HEK293T (cell line): Measurements from ENCODE around the gene CAVIN4.
A peak's percentile ranks its signal among the peaks of the same experiment; 100 is the strongest.

Experiments used
- CTCF ChIA-PET: fragments of 350-600 bp; formaldehyde crosslinking; extraction: SDS; loops from one replicate; lab custom pipeline; 2021; ENCODE audit warnings: antibody characterized with exemption, inconsistent platforms; lab: Yijun Ruan, JAX
- POLR2A ChIA-PET: fragments of 350-600 bp; formaldehyde crosslinking; extraction: SDS; loops from one replicate; lab custom pipeline; 2020; ENCODE audit warnings: antibody characterized with exemption, inconsistent platforms; lab: Yijun Ruan, JAX
- DNase-seq: peaks from one replicate; pipeline ENCODE4 v3.0.0; 2012; ENCODE audit warnings: mixed read lengths; ENCODE audit errors: extremely low spot score
- ARNT ChIP-seq: fragments of 450-650 bp; IDR thresholded peaks from 2 replicates; pipeline ENCODE4 v1.6.1; 2017; ENCODE audit warnings: mild to moderate bottlenecking
- BHLHE40 ChIP-seq: fragments of 450-650 bp; IDR thresholded peaks from 2 replicates; pipeline ENCODE4 v1.6.1; 2016; ENCODE audit warnings: mild to moderate bottlenecking, moderate library complexity, borderline replicate concordance
- CTBP1 ChIP-seq: fragments of 450-650 bp; IDR thresholded peaks from 2 replicates; pipeline ENCODE4 v1.6.1; 2016; ENCODE audit warnings: borderline replicate concordance
- ELF4 ChIP-seq: fragments of 450-650 bp; IDR thresholded peaks from 2 replicates; pipeline ENCODE4 v1.6.1; 2017; ENCODE audit warnings: antibody characterized with exemption
- FOXA1 ChIP-seq: fragments of 450-650 bp; IDR thresholded peaks from 2 replicates; pipeline ENCODE4 v1.6.1; 2016; ENCODE audit warnings: mild to moderate bottlenecking
- FOXK2 ChIP-seq: fragments of 450-650 bp; IDR thresholded peaks from 2 replicates; pipeline ENCODE4 v1.6.1; 2016; ENCODE audit warnings: mild to moderate bottlenecking
- FOXM1 ChIP-seq: fragments of 450-650 bp; IDR thresholded peaks from 2 replicates; pipeline ENCODE4 v1.6.1; 2017; ENCODE audit warnings: mild to moderate bottlenecking, borderline replicate concordance
- HDGF ChIP-seq: fragments of 450-650 bp; IDR thresholded peaks from 2 replicates; pipeline ENCODE4 v1.6.1; 2017; ENCODE audit warnings: antibody characterized with exemption, borderline replicate concordance
- L3MBTL2 ChIP-seq: fragments of 450-650 bp; conservative IDR thresholded peaks from 2 replicates; pipeline ENCODE4 v1.6.1; 2016; ENCODE audit warnings: mild to moderate bottlenecking
- LEF1 ChIP-seq: fragments of 450-650 bp; IDR thresholded peaks from 2 replicates; pipeline ENCODE4 v1.6.1; 2017; ENCODE audit warnings: mild to moderate bottlenecking, borderline replicate concordance
- NFRKB ChIP-seq: fragments of 450-650 bp; IDR thresholded peaks from 2 replicates; pipeline ENCODE4 v1.6.1; 2016; ENCODE audit warnings: mild to moderate bottlenecking, moderate library complexity
- PKNOX1 ChIP-seq: fragments of 450-650 bp; IDR thresholded peaks from 2 replicates; pipeline ENCODE4 v1.6.1; 2016
- SP1 ChIP-seq: fragments of 450-650 bp; IDR thresholded peaks from 2 replicates; pipeline ENCODE4 v1.6.1; 2017
- SUZ12 ChIP-seq: fragments of 450-650 bp; IDR thresholded peaks from 2 replicates; pipeline ENCODE4 v1.6.1; 2016; ENCODE audit warnings: mild to moderate bottlenecking
- TARDBP ChIP-seq: fragments of 450-650 bp; IDR thresholded peaks from 2 replicates; pipeline ENCODE4 v1.6.1; 2016
- ZNF384 ChIP-seq: fragments of 450-650 bp; IDR thresholded peaks from 2 replicates; pipeline ENCODE4 v1.6.1; 2016

Gene CAVIN4

GRCh38 chr9:100598641-100599145 is 20.8 kb downstream of the CAVIN4 start:
- ChIA-PET CTCF (no interaction called here), POLR2A (no interaction called here)
- TF ChIP-seq LEF1 (no peak), CTBP1 (no peak), ZNF384 (no peak), FOXK2 (no peak), TARDBP (no peak), L3MBTL2 (0 out of 2 replicates have a peak, but pooled peaks have one; percentile 51)
- peak; percentile 85 for DNase-seq

DNA sequence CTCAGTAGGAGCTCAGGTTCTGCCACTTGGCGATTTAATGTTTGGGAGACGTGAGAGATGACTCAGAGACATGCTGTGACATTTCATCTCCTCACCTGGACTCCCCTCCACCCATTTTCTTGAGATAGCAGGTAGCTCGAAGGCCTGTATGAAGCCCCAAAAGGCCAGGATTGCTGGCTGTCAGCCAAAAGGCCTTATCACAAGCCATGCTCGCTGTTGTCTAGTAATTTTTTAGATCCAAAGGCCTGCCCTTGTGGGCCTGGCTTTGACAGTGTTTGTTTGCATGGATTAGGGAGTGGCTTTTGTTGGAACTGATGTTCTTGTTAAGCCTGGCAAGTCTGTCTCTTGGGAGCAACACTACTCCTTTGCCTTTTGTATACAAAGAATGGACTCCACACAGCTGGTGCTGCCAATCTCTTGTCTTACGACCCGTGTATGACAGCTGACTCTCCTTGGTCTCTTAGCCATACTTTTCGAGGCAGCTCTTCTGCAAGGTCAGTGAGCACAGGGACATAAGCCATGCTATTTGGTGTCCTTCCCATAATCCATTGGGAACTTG is 22.7 kb downstream of the CAVIN4 start:
- ChIA-PET CTCF (interaction anchor here (0.7 to 1.9 kb wide), 3 partner anchors 10 to 711 kb away, joined by 3 to 19 read pairs (median 4); no protein-coding TSS in a partner anchor), POLR2A (no interaction called here)
- no peak for TF ChIP-seq LEF1
- TF ChIP-seq NFRKB: no peak
- no peak for TF ChIP-seq ARNT
- no peak for DNase-seq

DNA sequence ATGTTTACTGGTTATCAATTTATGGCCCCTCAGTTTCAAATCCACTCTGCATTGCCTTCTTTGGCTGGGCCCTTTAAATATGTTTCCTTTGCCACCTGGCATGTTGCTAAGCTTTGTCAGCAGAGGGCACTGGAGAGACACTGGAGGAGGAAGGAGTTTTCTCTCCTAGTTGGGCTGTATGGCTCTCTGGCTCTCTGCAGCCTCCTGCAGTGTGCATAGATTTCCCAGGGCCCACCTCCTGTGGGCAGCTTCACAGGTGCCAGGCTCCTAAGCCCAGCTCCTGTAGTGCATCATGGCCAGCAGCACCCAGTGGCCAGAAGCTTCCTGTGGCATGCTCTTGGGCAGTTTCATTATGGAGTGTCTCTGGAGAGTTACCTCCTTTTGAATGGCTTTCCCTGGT is 23.3 kb downstream of the CAVIN4 start:
- ChIA-PET CTCF (interaction anchor here (0.7 to 1.9 kb wide), 6 partner anchors 9 to 710 kb away, joined by 3 to 19 read pairs (median 4); no protein-coding TSS in a partner anchor), POLR2A (no interaction called here)
- TF ChIP-seq HDGF (no peak), PKNOX1 (no peak), L3MBTL2 (no peak), CTBP1 (no peak)
- DNase-seq: peak; percentile 64

DNA sequence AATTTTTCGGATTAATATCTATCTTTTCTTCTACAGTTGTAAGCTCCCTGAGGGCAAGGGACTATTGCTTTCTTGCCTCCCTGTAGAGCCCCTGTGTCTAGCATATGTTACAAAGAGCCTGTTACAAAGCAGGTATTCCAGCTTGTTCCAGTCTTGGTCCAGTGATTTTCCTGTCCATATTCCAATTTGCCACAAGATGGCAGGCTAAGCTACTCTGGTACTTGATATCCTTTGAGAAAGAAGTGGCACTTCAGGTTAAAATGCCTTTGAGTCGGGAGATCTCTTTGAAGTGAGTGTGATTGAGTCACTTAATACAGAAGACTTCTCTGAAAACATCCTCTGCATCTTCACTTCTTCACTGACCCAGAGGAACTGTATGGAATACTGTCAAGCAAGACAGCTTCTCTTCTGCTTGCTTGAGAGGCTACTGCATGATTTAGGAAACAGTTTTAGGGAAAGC is 24.5 kb downstream of the CAVIN4 start:
- CTCF ChIA-PET: interaction anchor here (0.6 to 1.9 kb wide), 11 partner anchors 8 to 1111 kb away, joined by 3 to 19 read pairs (median 4); no protein-coding TSS in a partner anchor
- POLR2A ChIA-PET: no interaction called here
- DNase-seq: peak; percentile 56
- TF ChIP-seq FOXK2 (no peak), LEF1 (no peak), PKNOX1 (no peak), FOXM1 (no peak), ELF4 (no peak), BHLHE40 (no peak), TARDBP (no peak), CTBP1 (no peak), HDGF (no peak), NFRKB (no peak), ZNF384 (no peak), FOXA1 (no peak), ARNT (no peak), L3MBTL2 (no peak), SP1 (no peak), SUZ12 (no peak)

DNA sequence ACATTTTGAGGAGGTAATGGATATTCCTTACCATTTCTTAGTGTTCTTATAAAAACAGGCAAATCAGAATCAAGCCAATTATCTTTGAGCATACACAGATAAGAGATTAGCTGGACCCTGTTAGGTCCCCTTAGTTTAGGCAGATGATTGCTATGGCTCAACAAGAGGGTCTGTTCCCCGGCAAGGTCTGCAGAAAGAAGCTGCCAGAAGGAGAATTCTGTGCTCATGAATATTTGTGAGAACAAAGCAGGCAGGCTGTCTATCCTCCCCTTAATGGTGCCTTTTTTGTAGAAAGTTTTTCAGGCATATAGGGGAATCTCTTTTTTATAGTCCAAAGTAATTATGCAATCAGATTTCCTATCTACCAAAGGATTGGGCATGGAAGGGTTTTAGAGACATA is 27.5 kb downstream of the CAVIN4 start:
- no peak for TF ChIP-seq PKNOX1
- no peak for TF ChIP-seq HDGF
- TF ChIP-seq FOXA1: no peak
- TF ChIP-seq FOXK2: no peak
- TF ChIP-seq NFRKB: no peak
- TF ChIP-seq ZNF384: no peak
- no peak for TF ChIP-seq BHLHE40
- no peak for TF ChIP-seq SUZ12
- no peak for TF ChIP-seq TARDBP
- TF ChIP-seq SP1: no peak
- TF ChIP-seq L3MBTL2: no peak
- POLR2A ChIA-PET: no interaction called here
- CTCF ChIA-PET: no interaction called here
- DNase-seq: no peak

- no peak for TF ChIP-seq ZNF384
- no peak for TF ChIP-seq LEF1
- TF ChIP-seq NFRKB: no peak
- TF ChIP-seq ARNT: no peak
- TF ChIP-seq FOXK2: no peak
- no peak for TF ChIP-seq L3MBTL2
- TF ChIP-seq HDGF: no peak
- no peak for TF ChIP-seq BHLHE40
- no peak for TF ChIP-seq ELF4
- TF ChIP-seq TARDBP: no peak
- no peak for TF ChIP-seq FOXA1
- POLR2A ChIA-PET: no interaction called here
- no peak for DNase-seq
- CTCF ChIA-PET: no interaction called here
Observed at GRCh38 chr9:100619194-100619593, 41.3 kb downstream of the CAVIN4 start.
